NCI-H446 treated with DMSO at 0.1 percent for 48 hours (cell line): Measurements from ENCODE around the gene SAMD14.

Source experiments
- DNase-seq: peaks from one replicate; lab custom pipeline; 2025; lab: John Stamatoyannopoulos, UW

The SAMD14 gene

GRCh38 chr17:50165066-50165465, 35.1 kb upstream of the SAMD14 start:
- DNase-seq = no peak

- DNase-seq = no peak
These were observed 34.7 kb upstream of the SAMD14 start for GRCh38 chr17:50164697-50164988.

- DNase-seq = no peak
These were observed 34.1 kb upstream of the SAMD14 start for GRCh38 chr17:50163843-50164696.

GRCh38 chr17:50162466-50163254, 32.7 kb upstream of the SAMD14 start:
- no peak for DNase-seq

- DNase-seq = no peak
These were observed 31.9 kb upstream of the SAMD14 start for GRCh38 chr17:50161911-50162288.

GRCh38 chr17:50161023-50161910, 31.3 kb upstream of the SAMD14 start:
- DNase-seq = peak; percentile 76

- DNase-seq = no peak
These were observed 27.9 kb upstream of the SAMD14 start for GRCh38 chr17:50157891-50158290.

GRCh38 chr17:50155115-50155819, 25.3 kb upstream of the SAMD14 start:
- DNase-seq = no peak

- DNase-seq = no peak
These were observed 24.6 kb upstream of the SAMD14 start for GRCh38 chr17:50154604-50155003.

GRCh38 chr17:50153650-50154575, 24.0 kb upstream of the SAMD14 start:
- no peak for DNase-seq

- DNase-seq = no peak
These were observed 22.8 kb upstream of the SAMD14 start for GRCh38 chr17:50152736-50153135.

- peak; percentile 64 for DNase-seq
These were observed 22.1 kb upstream of the SAMD14 start for GRCh38 chr17:50151937-50152547.

GRCh38 chr17:50151041-50151936, 21.3 kb upstream of the SAMD14 start:
- DNase-seq = peak; percentile 66

GRCh38 chr17:50150354-50151040, 20.5 kb upstream of the SAMD14 start, which contains the start of gene PPP1R9B:
PPP1R9B (minus strand) TSS chr17:50150677; CDS start chr17:50150513, 164 bp downstream.
- no peak for DNase-seq

GRCh38 chr17:50149417-50150353, 19.7 kb upstream of the SAMD14 start:
- DNase-seq = no peak

- no peak for DNase-seq
These were observed 19.1 kb upstream of the SAMD14 start for GRCh38 chr17:50149091-50149416.
